Measurements from ENCODE around the gene CD59.
"Not testable (repeated sequence)": the region's sequence is repeated elsewhere in the genome, so short reads cannot be mapped to it uniquely, and the experiment has no call there.

CD59 gene

DNA sequence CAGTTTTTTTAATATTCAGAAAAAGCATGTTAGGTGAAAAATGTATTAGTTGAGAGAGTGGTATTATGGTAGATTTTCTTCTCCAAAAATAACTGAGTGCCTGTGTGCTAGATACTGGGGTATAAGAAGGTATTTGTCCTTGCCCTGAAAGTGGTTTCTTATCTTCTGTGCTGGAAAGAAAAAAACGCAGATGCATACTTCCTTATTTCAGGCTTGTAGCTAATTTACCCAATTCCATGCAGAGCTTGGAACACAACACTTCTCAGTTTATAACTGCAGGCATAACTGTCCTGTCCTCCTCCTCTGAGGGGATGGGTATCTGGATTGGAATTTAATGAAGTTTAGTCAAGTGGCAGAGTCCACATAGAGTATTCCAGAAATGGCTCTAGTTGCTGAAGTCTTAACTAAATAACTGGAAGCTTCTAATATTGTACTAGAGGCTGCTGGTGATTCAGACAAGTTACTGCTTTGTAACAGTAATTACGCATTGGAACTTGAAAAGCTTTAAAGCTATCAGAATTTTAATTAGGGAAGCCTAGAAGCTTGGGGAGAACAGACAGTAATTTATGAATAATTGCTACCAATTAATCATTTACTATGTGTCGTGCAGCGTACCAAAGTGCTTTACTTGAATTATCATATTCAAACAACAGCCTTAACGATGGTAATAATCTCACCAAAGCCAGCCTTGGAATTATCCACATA is 22.9 kb downstream of the CD59 start:
- no peak overlapping the region for H3K4me3 ChIP-seq (ENCODE audit: low read length)
- no peak for TF ChIP-seq ZNF274 (IDR thresholded peaks at IDR 0.05; ENCODE audit: low read depth, low read length)

GRCh38 chr11:33712436-33712835 is 23.8 kb downstream of the CD59 start:
- no peak overlapping the region for H3K4me3 ChIP-seq (ENCODE audit: low read length)
- TF ChIP-seq ZNF274 (IDR thresholded peaks at IDR 0.05; ENCODE audit: low read depth, low read length): no peak

- TF ChIP-seq ZNF274 (IDR thresholded peaks at IDR 0.05; ENCODE audit: low read depth, low read length): no peak
- H3K4me3 ChIP-seq (ENCODE audit: low read length): no peak overlapping the region
These were observed 26.8 kb downstream of the CD59 start for GRCh38 chr11:33709466-33709865.

DNA sequence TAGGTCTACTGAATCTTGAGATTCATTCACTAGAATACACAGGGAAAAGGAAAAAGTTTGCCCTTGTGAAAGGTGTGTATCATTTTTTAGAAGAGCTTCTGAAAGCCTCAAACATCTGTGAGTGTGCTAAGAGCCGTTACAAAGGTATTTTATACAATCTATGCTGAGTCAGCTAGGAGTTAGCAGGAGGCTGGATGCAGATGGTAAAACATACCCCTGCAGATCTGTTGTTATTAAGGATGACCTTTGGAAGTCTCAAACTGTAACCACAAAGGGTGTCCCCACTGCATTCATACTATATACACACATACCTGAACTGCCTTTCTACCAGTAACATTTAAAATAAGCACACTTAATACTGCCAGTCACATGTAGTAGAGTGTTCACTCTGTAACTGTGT is 27.2 kb downstream of the CD59 start:
- no peak for TF ChIP-seq ZNF274 (IDR thresholded peaks at IDR 0.05; ENCODE audit: low read depth, low read length)
- no peak overlapping the region for H3K4me3 ChIP-seq (ENCODE audit: low read length)

- not testable (repeated sequence) for H3K4me3 ChIP-seq (ENCODE audit: low read length)
These were observed 28.4 kb downstream of the CD59 start for GRCh38 chr11:33707831-33708230.

DNA sequence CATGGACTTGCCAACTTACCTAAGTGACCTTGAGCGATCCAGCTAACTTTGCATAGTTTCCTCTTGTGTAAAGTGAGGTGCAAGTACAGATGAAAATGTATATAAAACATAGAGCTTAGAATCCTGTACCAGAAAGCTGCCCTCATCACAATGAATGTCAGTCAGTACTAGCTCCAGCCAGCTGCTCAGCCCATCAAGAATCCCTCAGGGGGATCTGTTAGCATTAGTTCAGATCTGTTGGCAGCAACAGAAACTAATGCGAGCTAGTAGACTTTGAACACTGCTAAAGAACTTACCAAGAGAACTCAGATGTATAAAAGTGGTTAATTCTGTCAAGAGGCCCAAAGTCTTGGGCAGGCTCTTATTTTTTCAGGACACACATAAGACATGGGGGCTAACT is 29.3 kb downstream of the CD59 start:
- no peak overlapping the region for H3K4me3 ChIP-seq (ENCODE audit: low read length)
- no peak for TF ChIP-seq ZNF274 (IDR thresholded peaks at IDR 0.05; ENCODE audit: low read depth, low read length)

DNA sequence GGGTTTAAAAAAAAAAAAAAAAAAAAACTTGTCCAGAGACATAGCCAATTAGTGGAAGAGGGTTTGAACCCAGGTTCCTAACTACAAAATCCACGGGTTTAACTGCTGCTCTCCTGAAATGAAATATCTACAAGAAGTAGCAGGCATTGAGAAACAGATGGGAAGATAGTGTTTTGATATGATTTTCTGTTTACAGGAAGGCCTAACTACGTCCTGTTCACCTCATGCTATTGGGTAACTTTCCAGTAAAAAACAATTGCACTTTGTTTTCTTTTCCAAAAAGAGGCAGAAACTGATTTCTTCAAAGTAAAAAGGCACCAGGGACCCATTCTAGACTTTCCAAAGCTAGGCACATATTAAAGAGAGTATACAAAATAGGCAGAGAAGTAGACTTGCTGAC is 29.7 kb downstream of the CD59 start:
- TF ChIP-seq ZNF274 (IDR thresholded peaks at IDR 0.05; ENCODE audit: low read depth, low read length): no peak
- no peak overlapping the region for H3K4me3 ChIP-seq (ENCODE audit: low read length)

- no peak for TF ChIP-seq ZNF274 (IDR thresholded peaks at IDR 0.05; ENCODE audit: low read depth, low read length)
- no peak overlapping the region for H3K4me3 ChIP-seq (ENCODE audit: low read length)
These were observed 31.8 kb downstream of the CD59 start for GRCh38 chr11:33704240-33705002.

- no peak for TF ChIP-seq ZNF274 (IDR thresholded peaks at IDR 0.05; ENCODE audit: low read depth, low read length)
- no peak overlapping the region for H3K4me3 ChIP-seq (ENCODE audit: low read length)
These were observed 32.4 kb downstream of the CD59 start for GRCh38 chr11:33703788-33704187.

DNA sequence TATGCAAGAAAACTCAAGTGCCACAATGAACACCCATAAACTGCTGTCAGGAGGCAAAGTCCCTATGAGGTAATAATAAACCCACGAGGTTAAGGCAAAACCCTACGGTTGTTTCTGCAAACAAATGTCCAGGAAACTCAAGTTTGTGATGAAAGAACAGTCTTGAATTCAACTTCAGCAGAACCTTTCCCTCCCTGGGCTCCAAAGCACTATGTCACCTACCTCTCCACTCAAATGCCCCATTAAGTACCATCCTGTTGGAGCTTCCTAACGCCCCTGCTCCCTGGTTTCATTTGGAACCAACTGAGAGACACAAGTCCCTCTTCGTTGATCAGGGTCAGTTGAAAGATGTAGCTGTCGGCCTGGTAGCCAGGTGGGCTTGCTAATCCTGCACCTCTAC is 33.0 kb downstream of the CD59 start:
- no peak for TF ChIP-seq ZNF274 (IDR thresholded peaks at IDR 0.05; ENCODE audit: low read depth, low read length)
- no peak overlapping the region for H3K4me3 ChIP-seq (ENCODE audit: low read length)

DNA sequence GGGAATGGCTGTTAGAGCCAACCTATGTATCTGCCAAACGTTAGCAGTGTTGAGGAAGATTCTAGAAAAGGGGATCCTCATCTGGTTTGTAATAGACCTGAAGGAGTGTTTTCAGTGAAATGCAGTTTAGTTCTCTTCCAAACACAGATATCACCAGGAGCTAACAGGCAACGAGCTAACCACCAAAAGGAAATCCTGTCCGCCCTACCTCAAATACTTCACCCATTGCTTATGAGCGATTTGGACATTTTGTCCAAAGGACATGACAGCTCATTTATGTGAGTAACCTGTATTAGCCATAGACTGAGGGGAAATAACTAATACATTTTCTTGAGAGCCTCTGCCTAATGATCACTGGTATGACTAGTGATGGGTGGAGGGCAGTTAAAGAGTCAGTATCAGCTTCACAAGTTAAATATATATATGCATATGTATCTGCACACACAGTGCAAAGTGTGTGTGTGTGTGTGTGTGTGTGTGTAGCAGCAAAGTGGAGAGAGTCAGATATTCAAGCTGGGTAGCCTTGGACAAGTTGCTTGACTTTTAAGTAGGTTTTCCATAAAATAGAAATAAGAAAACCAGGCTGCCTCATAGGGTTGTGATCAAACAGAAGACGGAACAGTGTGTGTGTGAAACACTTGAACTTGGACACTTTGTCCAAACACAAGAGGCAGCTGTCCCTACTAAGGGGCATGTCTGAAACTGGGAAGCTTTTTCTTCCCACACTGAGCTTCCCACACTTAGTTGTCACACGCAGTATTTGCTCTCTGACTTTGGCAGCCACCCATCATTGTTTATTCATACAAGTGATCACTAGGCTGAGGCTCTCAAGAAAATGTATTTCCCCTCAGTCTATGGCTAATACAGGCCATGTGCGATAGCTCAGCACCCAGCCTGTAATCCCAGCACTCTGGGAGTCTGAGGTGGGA is 34.7 kb downstream of the CD59 start:
- no peak for TF ChIP-seq ZNF274 (IDR thresholded peaks at IDR 0.05; ENCODE audit: low read depth, low read length)
- H3K4me3 ChIP-seq (ENCODE audit: low read length): peak overlapping the region; percentile 51; the same call in 1 of the 2 replicates

DNA sequence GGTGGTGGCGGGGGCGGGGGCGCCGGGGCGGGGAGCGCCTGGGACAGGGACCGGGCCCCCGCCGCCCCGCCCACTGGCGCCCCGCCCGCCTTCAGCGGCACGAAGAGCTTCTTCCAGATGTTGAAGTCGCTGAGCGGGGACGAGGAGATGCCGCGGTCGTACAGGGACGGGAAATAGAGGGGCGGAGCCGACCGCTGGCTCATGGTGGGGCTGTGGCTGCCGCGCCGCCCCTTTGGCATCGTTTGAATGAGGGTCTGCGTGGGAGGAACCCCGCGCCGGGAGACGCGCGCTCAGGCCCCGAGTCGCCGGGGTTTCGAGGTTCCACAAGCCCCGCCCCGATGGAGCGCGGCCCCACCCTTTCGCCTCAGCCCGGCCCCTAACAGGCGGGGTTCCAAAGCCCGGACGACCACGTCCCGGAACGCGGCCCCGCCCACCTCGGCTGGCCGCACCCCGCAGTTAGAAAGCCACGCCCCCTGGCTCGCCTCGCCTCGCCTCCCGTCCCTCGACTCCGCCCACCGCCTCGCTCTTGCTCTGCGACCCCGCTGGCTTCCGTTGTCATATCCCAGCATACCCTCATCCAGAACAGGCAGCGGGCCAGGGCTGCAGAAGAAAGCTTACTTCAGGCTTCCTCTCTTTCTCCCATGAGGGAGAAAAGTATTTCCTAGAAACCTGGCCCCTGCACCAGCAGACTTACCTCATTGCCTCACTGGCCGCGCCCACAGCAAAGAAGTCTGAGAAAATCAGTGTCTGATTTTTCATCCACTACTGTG is 35.5 kb downstream of the CD59 start, which contains the start of gene C11orf91:
Gene C11orf91, minus strand, starts transcription at position 325 of the 770 bp plus-strand sequence. Its CDS starts 86 bp downstream, at position 239.
- no peak for TF ChIP-seq ZNF274 (IDR thresholded peaks at IDR 0.05; ENCODE audit: low read depth, low read length)
- peak within 1 kb of the TSS; percentile 64; the same call in 1 of the 2 replicates for H3K4me3 ChIP-seq (ENCODE audit: low read length)

- no peak for TF ChIP-seq ZNF274 (IDR thresholded peaks at IDR 0.05; ENCODE audit: low read depth, low read length)
- no peak overlapping the region; the same call in 1 of the 2 replicates for H3K4me3 ChIP-seq (ENCODE audit: low read length)
These were observed 36.1 kb downstream of the CD59 start for GRCh38 chr11:33700063-33700501.
